IPS DF 19.7 (cell line): ENCODE measurements around the gene USP28.
"Not testable (repeated sequence)": the region's sequence is repeated elsewhere in the genome, so short reads cannot be mapped to it uniquely, and the experiment has no call there.

Source experiments
- DNase-seq: peaks from one replicate; pipeline ENCODE4 v3.0.0-alpha.2; 2013; ENCODE audit warnings: low read depth, low spot score

The USP28 gene

GRCh38 chr11:113875234-113876073 is at the start of gene USP28:
TSS of gene USP28 (minus strand) at chr11:113875572. CDS start at chr11:113875501, 71 bp downstream.
- peak; percentile 72 for DNase-seq

DNA sequence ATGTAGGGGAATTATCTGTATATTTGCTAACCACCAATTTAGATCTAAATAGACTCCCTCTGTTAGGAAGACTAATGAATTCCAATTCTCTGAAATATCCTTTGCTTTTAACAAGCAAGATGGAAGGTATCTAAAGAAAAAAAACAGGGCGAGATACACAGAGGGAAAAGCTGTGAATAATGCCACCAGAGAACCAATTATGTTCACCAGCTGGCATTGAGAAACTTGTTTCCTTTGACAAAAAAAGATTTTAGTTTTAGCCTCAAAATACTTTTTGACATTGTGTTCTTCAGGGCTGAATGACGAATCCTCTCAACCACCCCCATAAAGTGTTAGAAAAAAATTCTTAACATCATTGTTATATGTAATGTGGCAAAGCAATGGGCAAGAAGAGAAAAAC is 48.2 kb upstream of the USP28 start:
- no peak for DNase-seq

DNA sequence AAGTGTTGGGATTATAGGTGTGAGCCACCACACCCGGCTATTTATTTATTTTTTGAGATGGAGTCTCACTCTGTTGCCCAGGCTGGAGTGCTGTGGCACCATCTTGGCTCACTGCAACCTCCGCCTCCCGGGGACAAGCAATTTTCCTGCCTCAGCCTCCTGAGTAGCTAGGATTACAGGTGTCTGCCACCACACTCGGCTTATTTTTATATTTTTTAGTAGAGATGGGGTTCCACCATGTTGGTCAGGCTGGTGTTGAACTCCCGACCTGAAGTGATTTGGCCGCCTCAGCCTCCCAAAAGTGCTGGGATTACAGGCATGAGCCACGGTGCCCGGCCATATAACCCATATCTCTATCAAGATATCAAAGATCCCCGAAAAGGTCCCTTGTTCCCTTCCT is 36.1 kb upstream of the USP28 start:
- DNase-seq = not testable (repeated sequence)

GRCh38 chr11:113908098-113908497 is 32.7 kb upstream of the USP28 start:
- DNase-seq = no peak

DNA sequence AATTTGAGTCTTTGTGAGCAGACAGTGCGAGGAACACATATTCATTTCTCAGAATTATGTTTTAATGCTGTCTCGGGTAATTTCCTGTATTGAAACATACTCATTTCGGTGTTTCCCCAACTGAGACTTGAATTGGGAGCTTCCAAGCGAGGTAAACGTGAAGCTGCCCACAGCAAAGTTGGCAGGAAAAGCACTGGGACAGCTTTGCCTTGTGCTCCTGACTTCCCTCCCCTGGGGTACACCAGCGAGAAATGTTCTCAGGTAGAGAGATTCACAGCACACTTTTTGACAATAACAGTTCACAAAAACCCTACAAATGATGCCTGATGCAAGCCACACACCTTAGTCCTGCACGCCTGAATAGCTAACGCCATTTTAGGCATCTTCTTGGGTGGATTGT is 32.3 kb upstream of the USP28 start:
- DNase-seq = no peak

GRCh38 chr11:113907152-113907551 is 31.8 kb upstream of the USP28 start:
- no peak for DNase-seq

GRCh38 chr11:113906516-113906915 is 31.1 kb upstream of the USP28 start:
- DNase-seq = no peak

DNA sequence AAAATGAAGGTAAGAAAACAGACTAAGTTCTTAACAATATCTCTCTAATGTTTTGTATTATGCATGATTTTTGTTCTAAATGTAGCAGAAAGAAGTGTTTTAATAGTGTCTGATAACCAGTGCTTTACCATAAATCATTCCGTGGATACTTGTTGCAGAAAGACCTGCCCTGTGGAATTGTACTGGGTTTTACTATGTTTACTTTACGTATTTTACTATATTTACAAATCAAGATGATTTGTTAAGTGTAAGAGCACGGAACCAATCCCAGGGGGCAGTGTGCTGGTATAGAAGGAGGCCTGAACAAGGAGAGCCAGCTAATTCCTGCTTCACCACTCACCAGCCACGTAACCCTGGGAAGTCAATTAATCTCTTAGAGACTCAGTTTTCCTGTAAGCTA is 30.7 kb upstream of the USP28 start:
- DNase-seq = no peak

DNA sequence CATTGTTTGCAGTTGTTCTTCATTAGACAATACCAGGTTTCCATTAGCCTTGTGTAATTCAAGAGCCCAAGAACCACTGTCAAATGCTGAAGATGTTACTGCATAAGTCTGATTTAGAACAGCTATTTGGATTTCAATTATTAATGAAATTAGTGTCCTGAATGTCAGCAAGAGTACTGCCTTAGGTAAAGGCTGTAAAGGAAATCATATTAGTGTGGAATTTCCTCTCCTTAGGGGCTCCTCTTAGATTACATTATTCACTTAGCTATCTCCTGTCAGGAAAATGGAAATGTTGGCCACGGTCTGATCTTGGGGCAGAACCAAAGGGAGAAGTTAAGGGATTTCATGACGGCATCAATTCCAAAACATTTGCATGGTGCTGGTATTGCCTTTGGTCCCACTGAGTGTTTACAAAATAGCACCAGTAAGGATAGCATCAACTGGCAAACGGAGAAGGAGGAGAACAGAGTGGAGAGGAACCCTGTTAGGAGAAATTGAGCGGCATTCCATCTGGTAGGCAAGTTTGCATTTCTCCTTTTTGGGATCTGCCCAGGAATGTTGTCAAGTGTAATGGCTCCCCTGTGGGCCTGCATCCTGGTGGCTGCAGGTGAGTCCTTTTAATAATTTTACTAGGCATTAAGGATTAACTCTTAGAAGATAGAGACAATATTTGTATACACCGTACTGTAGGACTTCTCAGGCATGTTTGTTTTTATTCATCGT is 29.2 kb upstream of the USP28 start, which contains the start of gene HTR3B:
TSS of gene HTR3B (plus strand) at position 418 of the 723 bp plus-strand sequence. CDS start at position 556, 138 bp downstream.
- DNase-seq = no peak

DNA sequence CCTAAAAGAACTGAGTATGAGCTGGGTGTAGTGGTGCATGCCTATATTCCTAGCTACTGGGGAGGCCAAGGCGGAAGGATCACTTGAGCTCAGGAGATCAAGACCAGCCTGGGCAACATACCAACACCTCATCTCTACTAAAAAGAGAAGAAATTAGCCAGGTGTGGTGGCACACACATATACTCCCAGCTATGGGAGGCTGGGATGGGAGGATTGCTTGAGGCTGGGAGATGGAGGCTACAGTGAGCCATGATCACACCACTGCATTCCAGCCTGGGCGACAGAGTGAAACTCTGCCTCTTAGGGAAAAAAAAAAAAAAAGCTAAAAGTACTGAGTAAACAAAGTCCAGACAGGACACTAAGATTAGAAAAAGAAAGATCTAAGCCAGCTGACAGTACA is 25.8 kb upstream of the USP28 start:
- DNase-seq = no peak

- DNase-seq = no peak
Measured at GRCh38 chr11:113896156-113896879, 20.9 kb upstream of the USP28 start.

DNA sequence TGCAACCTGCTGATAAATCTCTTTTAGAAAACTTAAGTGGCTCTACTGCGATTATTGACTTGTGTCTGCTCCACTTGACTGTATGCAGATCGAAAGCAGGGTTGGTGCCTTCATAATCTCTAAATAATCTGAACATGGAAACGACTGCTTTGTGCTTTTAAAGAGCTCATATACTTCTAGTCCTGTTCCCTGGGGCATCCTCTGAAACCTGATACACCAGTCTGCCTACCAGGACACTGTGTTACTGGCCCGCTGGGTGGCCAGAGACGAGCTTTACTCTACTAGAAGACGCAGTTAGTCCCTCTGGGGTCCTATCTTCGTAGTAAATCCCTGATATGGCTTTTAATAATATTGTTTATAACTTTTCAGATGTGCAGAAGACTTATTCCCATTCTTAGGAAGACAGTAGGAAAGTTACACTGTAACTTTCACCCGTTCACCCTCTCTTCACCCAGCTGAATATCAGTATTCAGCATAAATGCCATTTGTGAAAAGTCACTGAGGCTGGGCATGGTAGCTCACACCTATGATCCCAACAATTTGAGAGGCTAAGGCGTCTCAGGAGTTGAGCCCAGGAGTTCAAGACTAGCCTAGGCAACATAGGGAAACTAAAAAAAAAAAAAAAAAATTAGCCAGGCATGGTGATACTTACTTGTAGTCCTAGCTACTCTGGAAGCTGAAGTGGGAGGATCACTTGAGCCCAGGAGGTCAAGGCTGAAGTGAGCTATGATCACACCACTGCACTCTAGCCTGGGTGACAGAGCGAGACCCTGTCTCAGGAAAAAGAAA is 20.2 kb upstream of the USP28 start:
- DNase-seq = no peak

DNA sequence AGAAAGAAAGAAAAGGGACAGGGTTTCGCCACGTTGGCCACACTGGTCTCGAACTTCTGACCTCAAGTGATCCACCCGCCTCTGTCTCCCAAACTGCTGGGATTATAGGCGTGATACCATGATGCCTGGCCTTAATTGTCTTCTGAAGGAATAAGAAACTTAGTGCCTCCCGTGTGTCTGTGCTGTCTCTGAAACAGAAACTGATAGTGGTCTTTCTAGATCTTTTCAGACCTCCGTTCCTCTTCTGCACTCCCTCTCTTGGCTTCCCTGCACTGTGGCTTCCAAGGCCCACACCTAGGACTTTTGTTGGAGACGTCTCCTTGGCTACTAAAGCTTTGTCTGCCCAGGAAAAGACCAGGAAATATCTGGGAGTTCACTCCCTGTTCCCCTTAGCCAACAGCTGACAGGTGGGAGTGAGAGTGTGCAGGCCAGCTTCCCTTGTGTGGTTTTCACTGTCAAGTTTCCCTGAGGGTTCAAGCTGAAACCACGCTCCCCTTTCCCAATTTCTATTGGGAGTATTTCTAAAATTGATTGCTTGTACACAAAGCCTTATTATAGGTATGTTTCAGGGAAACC is 19.1 kb upstream of the USP28 start:
- no peak for DNase-seq

- DNase-seq = no peak
Measured at GRCh38 chr11:113888848-113889247, 13.5 kb upstream of the USP28 start.

DNA sequence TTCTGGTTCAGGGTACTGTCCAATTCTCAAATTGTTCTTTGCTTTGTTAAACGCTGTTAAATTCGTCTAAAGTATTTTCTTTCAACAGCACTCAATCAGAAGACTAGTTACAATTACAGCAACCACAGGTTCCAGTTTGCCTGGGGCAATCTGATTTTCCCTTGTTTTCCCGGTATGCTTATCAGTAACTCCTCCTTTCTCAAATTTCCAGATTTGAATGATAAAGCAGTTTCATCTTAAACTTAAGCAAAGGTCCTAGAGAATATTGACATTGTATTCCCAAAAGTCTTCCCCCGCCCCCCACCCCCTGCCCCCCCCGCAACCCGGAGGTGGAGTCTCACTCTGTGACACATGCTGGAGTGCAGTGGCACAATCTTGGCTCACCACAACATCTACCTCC is 10.5 kb upstream of the USP28 start:
- DNase-seq = no peak

DNA sequence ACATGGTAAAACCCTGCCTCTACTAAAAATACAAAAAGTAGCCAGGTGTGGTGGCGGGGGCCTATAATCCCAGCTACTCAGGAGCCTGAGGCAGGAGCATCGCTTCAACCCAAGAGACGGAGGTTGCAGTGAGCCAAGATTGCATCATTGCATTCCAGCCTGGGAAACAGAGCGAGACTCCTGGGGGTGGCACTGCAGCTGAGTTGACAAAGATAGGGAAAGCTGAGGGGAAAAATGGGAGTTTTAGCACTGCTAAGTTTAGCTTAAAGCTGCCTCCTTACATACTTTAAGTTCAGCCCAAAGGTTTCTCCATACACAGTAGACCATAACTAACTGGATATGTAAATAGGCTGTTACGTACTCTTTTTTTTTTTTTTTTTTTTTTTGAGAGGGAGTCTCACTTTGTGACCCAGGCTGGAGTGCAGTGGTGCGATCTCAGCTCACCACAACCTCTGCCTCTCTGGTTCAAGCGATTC is 9.0 kb upstream of the USP28 start:
- DNase-seq = no peak

DNA sequence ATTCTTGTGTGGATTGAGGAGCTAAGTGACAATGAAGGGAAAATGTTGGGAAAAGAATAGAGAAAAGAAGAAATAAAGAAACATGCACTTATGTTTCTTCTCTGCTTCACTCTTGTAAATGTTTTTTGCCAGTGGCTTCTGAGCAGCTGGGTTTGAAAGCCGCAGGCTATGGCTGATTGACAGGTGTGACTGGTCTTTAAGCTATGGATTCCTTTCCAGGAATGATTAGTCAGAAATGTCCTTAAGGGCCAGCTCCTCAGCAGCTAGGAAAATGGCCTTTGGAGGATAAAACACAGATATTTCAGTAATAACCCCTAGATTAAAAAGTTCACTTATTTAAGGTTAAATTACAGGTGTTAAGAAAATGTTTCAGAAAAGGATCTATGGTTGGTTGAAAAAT is 6.5 kb upstream of the USP28 start:
- DNase-seq = no peak

- no peak for DNase-seq
Measured at GRCh38 chr11:113880971-113881370, 5.6 kb upstream of the USP28 start.

- not testable (repeated sequence) for DNase-seq
Measured at GRCh38 chr11:113879446-113879845, 4.1 kb upstream of the USP28 start.

GRCh38 chr11:113877670-113878055 is 2.3 kb upstream of the USP28 start:
- no peak for DNase-seq
